H1 (cell line): Measurements from ENCODE around the gene METTL22. TPM values are rescaled to one million over a fixed set of nuclear protein-coding genes. Genes with fewer than 3 reads are reported as not detected.

Source experiments
- CTCF ChIA-PET: fragments of 300-600 bp; sonication (Branson Sonifier 250); formaldehyde crosslinking; loops from one replicate; lab custom pipeline; 2021; ENCODE audit not compliant: partially characterized antibody; lab: Charles Lee
- POLR2A ChIA-PET: fragments of 300-600 bp; sonication (Branson Sonifier 250); formaldehyde crosslinking; loops from one replicate; lab custom pipeline; 2021; ENCODE audit warnings: inconsistent platforms; ENCODE audit not compliant: partially characterized antibody; lab: Charles Lee
- DNase-seq, 2 experiments: peaks; one replicate each; pipeline versions ENCODE4 v3.0.0 to v3.0.0-alpha.2; 2010 to 2022; ENCODE audit warnings: low spot score in 2 of 2, low read depth in 1 of 2, mixed read lengths in 1 of 2
- FAIRE-seq: peaks from 2 replicates; lab custom pipeline; 2011; peaks lifted over from hg19 to GRCh38; lab: Jason Lieb, UNC
- H2AFZ ChIP-seq: 2 replicates; pipeline ENCODE4 v1.8.1; 2012; ENCODE audit warnings: low read length, inconsistent platforms
- H2AK5ac ChIP-seq: 2 replicates; pipeline ENCODE4 v1.6.1; 2013; ENCODE audit warnings: low read depth, low read length
- H2BK120ac ChIP-seq: replicated peaks from 2 replicates; pipeline ENCODE3; 2013; ENCODE audit warnings: low read depth, low read length, inconsistent platforms
- H2BK12ac ChIP-seq: 2 replicates; pipeline ENCODE4 v1.6.1; 2013; ENCODE audit warnings: low read depth, low read length
- H2BK15ac ChIP-seq: 2 replicates; pipeline ENCODE4 v1.6.1; 2013; ENCODE audit warnings: low read length
- H2BK20ac ChIP-seq: 2 replicates; pipeline ENCODE4 v1.6.1; 2013; ENCODE audit warnings: low read length
- H2BK5ac ChIP-seq: 2 replicates; pipeline ENCODE4 v1.6.1; 2013; ENCODE audit warnings: low read depth, low read length
- H3K14ac ChIP-seq: 2 replicates; pipeline ENCODE4 v1.6.1; 2013; ENCODE audit warnings: inconsistent platforms; ENCODE audit not compliant: insufficient read length
- H3K18ac ChIP-seq: 2 replicates; pipeline ENCODE4 v1.6.1; 2013; ENCODE audit warnings: low read length; ENCODE audit errors: extremely low read depth
- H3K23ac ChIP-seq: 2 replicates; pipeline ENCODE4 v1.6.1; 2013; ENCODE audit warnings: inconsistent platforms; ENCODE audit not compliant: insufficient read length
- H3K23me2 ChIP-seq: 2 replicates; pipeline ENCODE4 v1.6.1; 2013; ENCODE audit warnings: low read depth, low read length
- H3K27ac ChIP-seq: 2 replicates; pipeline ENCODE4 v1.6.1; 2011; ENCODE audit warnings: low read depth, low read length, inconsistent platforms
- H3K27me3 ChIP-seq, 4 experiments: replicated peaks in 1 of 4; 1 replicate in 1 of 4; 2 replicates in 3 of 4; pipeline versions ENCODE4 v1.6.1 to v1.8.1; 2011 to 2013; ENCODE audit warnings: low read length in 3 of 4, mild to moderate bottlenecking in 3 of 4, inconsistent platforms in 2 of 4, mixed read lengths in 2 of 4, moderate library complexity in 1 of 4; ENCODE audit not compliant: control insufficient read depth in 3 of 4, insufficient read depth in 3 of 4; ENCODE audit errors: extremely low read depth in 1 of 4
- H3K36me3 ChIP-seq, 4 experiments: 2 replicates each; pipeline versions ENCODE4 v1.6.1 to v1.8.1; 2011 to 2013; ENCODE audit warnings: mild to moderate bottlenecking in 4 of 4, low read length in 3 of 4, moderate library complexity in 2 of 4, control low read depth in 1 of 4, inconsistent platforms in 1 of 4; ENCODE audit not compliant: insufficient read depth in 4 of 4, control insufficient read depth in 2 of 4
- H3K4ac ChIP-seq: replicated peaks from 2 replicates; pipeline ENCODE3; 2013; ENCODE audit warnings: low read length, low read depth, mixed read lengths, inconsistent platforms; ENCODE audit not compliant: insufficient read length
- H3K4me1 ChIP-seq, 4 experiments: replicated peaks in 1 of 4; 1 replicate in 1 of 4; 2 replicates in 3 of 4; pipeline versions ENCODE4 v1.6.1 to v1.8.1; 2011 to 2013; ENCODE audit warnings: low read length in 3 of 4, inconsistent platforms in 2 of 4, mixed read lengths in 1 of 4; ENCODE audit not compliant: insufficient read depth in 4 of 4, control insufficient read depth in 3 of 4
- H3K4me2 ChIP-seq, 2 experiments: 2 replicates each; pipeline versions ENCODE4 v1.6.1 to v1.8.1; 2011 to 2013; ENCODE audit warnings: low read depth in 2 of 2, low read length in 2 of 2, control low read depth in 1 of 2, inconsistent platforms in 1 of 2, mild to moderate bottlenecking in 1 of 2; ENCODE audit not compliant: insufficient read depth in 1 of 2
- H3K4me3 ChIP-seq, 4 experiments: fragments of 200-600, 300-600 bp in 1 of 4; sonication (generic), shearing (Covaris generic), sonication (Bioruptor Twin) in 1 of 4; 2 replicates each; pipeline versions ENCODE4 v1.5.1 to v1.8.1; 2011 to 2016; ENCODE audit warnings: low read length in 4 of 4, low read depth in 3 of 4, control low read depth in 2 of 4, inconsistent platforms in 2 of 4, mild to moderate bottlenecking in 2 of 4, mixed read lengths in 1 of 4, moderate library complexity in 1 of 4; ENCODE audit not compliant: insufficient read depth in 2 of 4; ENCODE audit errors: extremely low read depth in 1 of 4
- H3K56ac ChIP-seq: replicated peaks from 2 replicates; pipeline ENCODE3; 2013; ENCODE audit warnings: low read depth, mild to moderate bottlenecking, mixed read lengths, low read length, inconsistent platforms; ENCODE audit not compliant: insufficient read length
- H3K79me1 ChIP-seq: 2 replicates; pipeline ENCODE4 v1.6.1; 2013; ENCODE audit warnings: low read depth, low read length, control low read depth
- H3K79me2 ChIP-seq, 2 experiments: 2 replicates each; pipeline versions ENCODE4 v1.6.1 to v1.8.1; 2012 to 2013; ENCODE audit warnings: low read length in 2 of 2, mild to moderate bottlenecking in 2 of 2, inconsistent platforms in 1 of 2; ENCODE audit not compliant: insufficient read depth in 2 of 2, control insufficient read depth in 1 of 2
- H3K9ac ChIP-seq, 4 experiments: replicated peaks in 1 of 4; 1 replicate in 1 of 4; 2 replicates in 3 of 4; pipeline versions ENCODE4 v1.6.1 to v1.8.1; 2011 to 2013; ENCODE audit warnings: low read depth in 3 of 4, low read length in 3 of 4, control low read depth in 2 of 4, mild to moderate bottlenecking in 2 of 4, moderate library complexity in 2 of 4, inconsistent platforms in 1 of 4; ENCODE audit errors: extremely low read depth in 1 of 4
- H3K9me3 ChIP-seq, 2 experiments: 2 replicates each; pipeline versions ENCODE4 v1.6.1 to v1.8.1; 2012 to 2013; ENCODE audit warnings: mild to moderate bottlenecking in 2 of 2, moderate library complexity in 2 of 2, control low read depth in 1 of 2, inconsistent platforms in 1 of 2, low read depth in 1 of 2, low read length in 1 of 2, mixed read lengths in 1 of 2; ENCODE audit not compliant: insufficient read depth in 2 of 2
- H4K20me1 ChIP-seq, 2 experiments: replicated peaks in 1 of 2; 2 replicates each; pipeline versions ENCODE3 to v1.8.1; 2011 to 2013; ENCODE audit warnings: inconsistent platforms in 2 of 2, low read length in 2 of 2, mild to moderate bottlenecking in 1 of 2; ENCODE audit not compliant: insufficient read depth in 2 of 2, control insufficient read depth in 1 of 2
- H4K5ac ChIP-seq: 2 replicates; pipeline ENCODE4 v1.6.1; 2013; ENCODE audit warnings: low read length, low read depth, mixed read lengths, inconsistent platforms; ENCODE audit not compliant: insufficient read length
- H4K8ac ChIP-seq: 2 replicates; pipeline ENCODE4 v1.8.0; 2013; ENCODE audit warnings: mild to moderate bottlenecking, moderate library complexity, low read length, inconsistent platforms; ENCODE audit not compliant: insufficient read depth; ENCODE audit errors: extremely low read depth
- H4K91ac ChIP-seq: replicated peaks from 2 replicates; pipeline ENCODE3; 2013; ENCODE audit warnings: low read length, mixed read lengths, inconsistent platforms; ENCODE audit not compliant: insufficient read length
- EGR1 ChIP-seq: IDR thresholded peaks from 2 replicates; pipeline ENCODE4 v1.6.1; 2011; ENCODE audit warnings: low read depth, low read length, borderline replicate concordance
- GTF2F1 ChIP-seq: IDR thresholded peaks from 2 replicates; pipeline ENCODE4 v1.6.1; 2012; ENCODE audit warnings: low read depth, low read length, improper control_type of control experiment, borderline replicate concordance
- NRF1 ChIP-seq: IDR thresholded peaks from 2 replicates; pipeline ENCODE4 v1.6.1; 2011; ENCODE audit warnings: mild to moderate bottlenecking, low read depth, low read length, improper control_type of control experiment
- SAP30 ChIP-seq: fragments of 300-600 bp; sonication (generic); IDR thresholded peaks from 2 replicates; pipeline ENCODE4 v1.7.1; 2012; ENCODE audit warnings: low read length, moderate library complexity, mild to moderate bottlenecking, inconsistent platforms; ENCODE audit not compliant: insufficient read depth, insufficient replicate concordance
- ZNF274 ChIP-seq: IDR thresholded peaks from 2 replicates; pipeline ENCODE4 v1.7.0; 2012; ENCODE audit warnings: low read length, borderline replicate concordance; ENCODE audit errors: extremely low read depth
- WGBS, 2 experiments: shearing (Covaris generic) in 1 of 2; methylation state at CpG; one replicate each; pipeline versions ENCODE4 v1.1.6 to v1.1.7; 2013 to 2015; ENCODE audit warnings: low lambda C conversion rate in 2 of 2, mixed read lengths in 2 of 2, inconsistent platforms in 1 of 2, low coverage in 1 of 2, missing lambda C conversion rate in 1 of 2; ENCODE audit not compliant: insufficient replicate concordance in 2 of 2, insufficient coverage in 1 of 2, insufficient read length in 1 of 2; ENCODE audit errors: extremely low coverage in 1 of 2, missing lambda C conversion rate in 1 of 2; 5-methylcytosine and 5-hydroxymethylcytosine counted together
- polyA plus RNA-seq, 7 experiments: library from polyadenylated mRNA; depleted of rRNA in 3 of 7; stranded (reverse) in 5 of 7; unstranded in 2 of 7; fragments of >200 nt in 5 of 7; fragments of 200-250 nt in 2 of 7; gene quantifications; 1 replicate in 5 of 7; 2 replicates in 1 of 7; 4 replicates in 1 of 7; pipeline versions ENCODE4 v1.2.1 to v1.2.3, GENCODE V29; 2011 to 2013; ENCODE audit warnings: missing spikeins in 2 of 7, mixed read lengths in 2 of 7
- total RNA-seq: library from RNA; stranded (reverse); fragmentation: NEBNext Ultra II Directional; extraction: Animal tissue kit (Norgen Biotek cat#: 25700); gene quantifications from 2 replicates; pipeline ENCODE4 v1.2.1, GENCODE V29; 2021

The METTL22 gene
- total and polyA plus RNA-seq, 2 of the 8 experiments (the other 6 are each of a cell fraction or from before 2014, with no cell fraction given), result 56.7 to 85.2 TPM

- no peak overlapping the region for H4K5ac ChIP-seq
- H2BK5ac ChIP-seq, result no peak overlapping the region
- H3K36me3 ChIP-seq, result no peaks in the 10 kb centered on the region
- peaks cover 4 to 7% of the 10 kb centered on the region in 2 experiments; a peak in 3 of 4 replicates for H3K9me3 ChIP-seq
- peaks cover 0 to 7% of the 10 kb centered on the region in 2 experiments for H4K20me1 ChIP-seq
- CTCF ChIA-PET, result interaction anchor here (0.6 to 18.3 kb wide), 4 partner anchors 15 to 1727 kb away, joined by 3 to 117 read pairs (median 4); no protein-coding TSS in a partner anchor
- H3K18ac ChIP-seq, result no peak overlapping the region
- TF ChIP-seq GTF2F1 (no peak), SAP30 (no peak), ZNF274 (no peak), NRF1 (no peak), EGR1 (no peak)
- TF ChIP-seq, all 59 proteins: peak for 0
- POLR2A ChIA-PET, result no interaction called here
- H3K4ac ChIP-seq, result no peak overlapping the region
- H2BK12ac ChIP-seq, result no peak overlapping the region
- H3K23me2 ChIP-seq, result peaks cover 21% of the 10 kb centered on the region
- DNase-seq (no peak), FAIRE-seq (no peak)
- H3K14ac ChIP-seq, result no peak overlapping the region
- H3K4me3 ChIP-seq, result no peak overlapping the region
- no peak overlapping the region for H3K56ac ChIP-seq
- no peak overlapping the region for H3K27ac ChIP-seq
- no peak overlapping the region for H2AK5ac ChIP-seq
- H3K79me2 ChIP-seq, result no peaks in the 10 kb centered on the region
- no peaks in the 10 kb centered on the region for H3K79me1 ChIP-seq
- no peak overlapping the region for H4K91ac ChIP-seq
- H2BK120ac ChIP-seq, result no peak overlapping the region
- H3K4me2 ChIP-seq, result no peak overlapping the region
- H3K9ac ChIP-seq, result no peak overlapping the region
- no peak overlapping the region for H2BK15ac ChIP-seq
- WGBS, 2 experiments, result 78% methylated on average over 9 of the region's 9 CpGs; no CpG with 5 or more reads in 1 of the 2 experiments
- no peak overlapping the region for H3K23ac ChIP-seq
- H3K4me1 ChIP-seq, result peaks cover 0 to 5% (median 2%) of the 10 kb centered on the region in 4 experiments; a peak in 3 of 7 replicates
- H2BK20ac ChIP-seq, result no peak overlapping the region
- H3K27me3 ChIP-seq, result peaks cover 8 to 24% (median 18%) of the 10 kb centered on the region in 4 experiments
- no peak overlapping the region for H4K8ac ChIP-seq
- no peak overlapping the region for H2AFZ ChIP-seq
These were observed 27.3 kb upstream of the METTL22 start for GRCh38 chr16:8594149-8594666.
